ENCODE measurements around the gene ITIH1.

Gene ITIH1

DNA sequence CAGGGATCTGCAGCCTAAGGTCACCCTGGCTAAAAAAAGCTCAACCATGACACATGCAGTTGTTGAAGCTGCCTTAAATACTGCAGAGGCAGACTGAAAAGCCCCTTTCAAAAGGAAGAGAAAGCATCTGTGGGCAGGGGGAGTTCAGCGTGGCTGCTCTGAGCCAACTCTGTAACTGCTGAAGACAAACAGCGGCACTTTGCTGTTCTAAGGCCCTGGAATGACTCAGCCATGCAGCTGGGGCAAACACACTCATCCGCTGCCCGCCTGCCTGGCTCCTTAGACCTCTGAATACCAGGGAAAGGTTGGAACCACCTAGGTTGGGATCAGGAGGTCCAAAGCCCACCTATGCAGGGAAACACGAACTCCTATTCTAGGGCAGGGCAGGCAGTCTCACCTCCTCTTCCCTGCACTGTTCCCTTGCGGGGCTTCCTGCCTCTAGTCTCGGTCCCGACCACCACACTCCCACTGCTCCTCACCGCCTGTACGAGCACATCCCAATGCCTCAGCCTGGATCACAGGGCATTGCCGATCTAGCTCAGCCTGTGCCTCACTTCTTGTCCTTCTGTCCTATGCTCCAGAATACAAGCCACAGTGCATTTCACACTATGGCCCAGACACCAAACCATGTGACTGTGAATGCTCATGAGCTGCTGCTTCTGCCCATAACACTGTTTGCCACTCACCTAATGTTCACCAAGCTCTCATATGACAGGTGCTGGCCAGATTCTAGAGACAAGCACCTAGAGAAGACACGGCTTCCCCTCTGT is 64.0 kb downstream of the ITIH1 start:
- Histone ChIP-seq H3K27ac (ENCODE audit: low read depth, low read length) (no peak overlapping the region), H3K36me3 (ENCODE audit: insufficient read depth, low read length) (no peaks in the 10 kb centered on the region), H2AFZ (ENCODE audit: low read length, unreplicated experiment) (no peak overlapping the region), H3K4me1 (ENCODE audit: control insufficient read depth, insufficient read depth, low read length, unreplicated experiment) (no peaks in the 10 kb centered on the region), H3K27me3 (ENCODE audit: insufficient read depth, low read length) (no peaks in the 10 kb centered on the region), H3K79me2 (ENCODE audit: control insufficient read depth, insufficient read depth, low read length, unreplicated experiment) (no peaks in the 10 kb centered on the region), H3K4me3 (ENCODE audit: low read depth, low read length) (no peak overlapping the region)

Data from ACC112 (cell line).